ENCODE results near the gene FRMD4A. TPM values are rescaled to one million over a fixed set of nuclear protein-coding genes. Genes with fewer than 3 reads are reported as not detected.
"Not testable (repeated sequence)": the region's sequence is repeated elsewhere in the genome, so short reads cannot be mapped to it uniquely, and the experiment has no call there.

Gene FRMD4A
- polyA plus RNA-seq, 1 donor = 35.1 TPM

- peak; percentile 44 for DNase-seq
These were observed 357.0 kb downstream of the FRMD4A start for GRCh38 chr10:13973742-13974141.

DNA sequence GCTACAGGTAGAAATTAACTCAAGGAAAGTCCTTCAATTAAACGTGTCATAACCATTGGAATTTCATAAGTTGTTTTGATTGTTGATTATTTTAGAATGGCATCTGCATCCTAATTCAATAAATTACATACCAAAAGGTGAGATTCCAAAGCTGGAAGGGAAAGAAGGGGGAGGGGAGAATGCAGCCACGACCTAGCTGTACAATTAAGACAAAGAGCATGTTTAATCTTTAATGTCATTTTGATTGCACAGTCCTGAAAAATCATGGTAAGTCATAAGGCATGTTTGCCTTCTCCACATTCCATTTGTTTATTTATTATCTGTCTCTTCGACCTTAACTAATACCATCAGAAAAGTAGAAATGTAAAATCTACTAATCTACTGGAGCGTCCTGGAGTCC lies 358.1 kb downstream of the FRMD4A start:
- no peak for DNase-seq

- no peak for DNase-seq
These were observed 358.9 kb downstream of the FRMD4A start for GRCh38 chr10:13971601-13972475.

DNA sequence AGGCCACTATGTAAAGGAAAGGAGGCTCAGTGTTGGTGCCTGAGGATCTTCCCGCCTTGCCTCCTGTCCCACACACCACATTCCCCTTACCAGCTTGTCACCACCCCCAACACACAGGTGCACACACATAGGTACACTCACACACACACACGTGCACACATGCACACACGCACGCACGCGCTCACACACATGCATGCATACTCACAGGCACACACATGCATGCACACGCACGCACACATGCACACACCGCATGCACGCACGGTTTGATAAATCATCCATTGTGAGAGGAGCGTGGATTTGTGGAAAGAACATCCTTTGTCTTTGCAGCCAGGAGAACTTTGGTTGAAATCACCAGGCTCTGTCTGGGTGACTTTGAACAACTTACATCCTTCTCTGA lies 359.8 kb downstream of the FRMD4A start:
- no peak for DNase-seq

DNA sequence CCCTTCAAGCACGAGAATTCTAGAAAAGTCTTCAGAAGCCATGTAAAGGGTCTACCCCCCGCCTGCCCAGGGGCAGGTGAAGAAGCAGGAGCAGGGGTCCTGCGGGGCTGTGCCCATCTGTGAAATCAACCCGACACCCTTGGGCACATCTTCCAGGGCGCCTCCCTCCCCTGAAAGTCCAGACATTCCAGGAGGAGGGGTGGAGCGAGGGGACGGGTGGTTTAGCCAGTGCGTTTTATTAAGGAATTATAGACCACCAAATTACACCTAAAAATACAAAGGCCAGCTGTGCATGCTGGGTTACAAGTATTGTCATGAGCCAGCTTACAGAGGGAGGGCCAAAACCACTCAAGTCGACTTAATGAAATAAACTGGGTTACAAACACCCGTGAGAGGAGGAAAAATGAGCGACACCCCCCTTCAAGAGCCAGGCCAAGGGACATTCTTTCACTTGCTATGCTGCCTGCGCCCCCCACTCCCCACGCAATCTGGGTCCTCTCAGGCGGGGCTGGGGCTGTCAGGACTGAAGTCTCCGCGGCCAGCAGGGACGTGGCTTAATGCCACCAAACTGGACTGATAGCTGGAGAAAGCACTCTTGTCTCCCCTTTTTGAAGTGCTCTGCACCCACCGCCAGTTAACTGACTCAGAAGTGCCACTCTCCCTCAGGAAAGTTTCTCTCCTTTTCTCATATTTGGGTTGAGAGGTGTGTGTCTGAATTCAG lies 360.3 kb downstream of the FRMD4A start:
- DNase-seq = no peak

DNA sequence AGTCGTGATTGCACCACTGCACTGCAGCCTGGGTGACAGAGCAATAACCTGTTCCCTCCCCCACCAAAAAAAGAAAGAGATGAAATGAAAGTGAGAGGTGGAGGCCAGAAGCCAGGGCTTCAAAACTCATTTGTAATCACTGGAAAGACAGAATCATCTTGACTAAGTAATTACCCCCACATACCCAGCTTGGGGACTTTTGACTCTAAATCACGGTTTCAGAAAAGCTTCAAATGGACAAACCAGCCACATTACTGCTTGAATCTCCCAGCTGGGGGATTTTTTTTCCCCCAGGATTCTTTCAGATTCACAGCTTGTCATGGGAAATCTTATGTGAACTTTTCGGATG lies 361.0 kb downstream of the FRMD4A start:
- no peak for DNase-seq

- no peak for DNase-seq
These were observed 361.5 kb downstream of the FRMD4A start for GRCh38 chr10:13969118-13969791.

- DNase-seq = no peak
These were observed 368.9 kb downstream of the FRMD4A start for GRCh38 chr10:13961853-13962252.

- no peak for DNase-seq
These were observed 369.6 kb downstream of the FRMD4A start for GRCh38 chr10:13961097-13961496.

GRCh38 chr10:13960603-13961002 lies 370.1 kb downstream of the FRMD4A start:
- no peak for DNase-seq

DNA sequence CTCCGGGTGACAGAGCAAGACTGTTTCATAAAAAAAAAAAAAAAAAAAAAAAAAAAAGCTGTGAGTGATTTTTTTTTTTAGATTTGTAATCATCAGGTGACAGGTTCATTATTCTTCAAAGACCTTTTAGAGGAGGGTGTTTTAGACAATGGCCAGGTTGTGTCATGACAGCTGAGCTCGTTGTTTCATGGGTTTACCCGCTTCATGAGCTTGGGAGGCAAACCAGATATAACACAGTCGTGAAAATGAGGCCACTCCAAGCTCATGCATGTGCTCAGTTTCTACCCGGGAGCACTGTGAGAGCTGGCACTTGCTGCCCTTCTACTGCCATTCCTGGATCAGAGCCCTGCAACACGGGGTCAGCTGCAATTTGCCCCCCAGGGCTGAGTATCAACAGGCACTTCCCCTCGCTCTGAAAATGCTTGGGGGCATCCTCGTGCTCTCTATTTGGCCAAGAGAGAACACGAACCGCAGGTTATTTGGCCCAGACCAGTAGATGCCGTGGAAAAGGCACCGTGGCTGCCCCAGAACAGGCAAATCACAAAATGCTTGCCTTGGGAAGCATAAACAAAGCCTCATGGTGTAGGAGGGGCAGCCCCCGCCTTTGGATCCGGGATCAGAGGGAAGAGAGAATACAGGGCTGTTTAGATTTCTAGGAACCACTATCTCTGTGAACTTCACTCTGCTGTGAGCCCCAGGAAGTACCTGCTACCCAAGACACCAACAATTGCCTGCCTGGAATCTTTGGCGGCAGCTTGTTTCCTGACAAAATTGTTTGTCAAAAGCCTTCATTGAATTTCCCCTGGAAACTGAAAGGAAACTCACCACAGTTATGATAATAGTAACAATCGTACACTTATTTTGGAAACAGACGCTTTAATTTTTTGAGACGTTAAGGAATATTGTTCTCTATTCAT lies 371.0 kb downstream of the FRMD4A start:
- no peak for DNase-seq

DNA sequence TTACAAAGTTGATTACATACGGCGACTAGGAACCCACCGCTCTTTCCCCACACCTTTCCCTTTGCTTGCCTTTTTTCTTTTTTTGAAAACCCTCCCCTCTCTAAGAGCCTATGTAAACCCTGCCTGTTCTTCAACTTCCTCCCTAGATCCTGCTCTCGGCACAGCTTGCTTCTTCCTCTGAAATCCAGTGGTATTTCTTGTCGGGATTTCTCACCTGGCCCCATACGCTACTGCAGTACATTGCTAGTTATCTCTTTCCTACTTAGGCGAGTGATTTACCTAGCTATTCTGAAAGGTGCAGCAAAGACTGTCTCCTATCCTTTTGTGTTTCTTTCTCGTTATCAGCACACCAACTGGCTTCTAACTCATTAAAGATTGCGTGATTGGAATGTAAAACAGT lies 372.9 kb downstream of the FRMD4A start:
- DNase-seq = no peak

DNA sequence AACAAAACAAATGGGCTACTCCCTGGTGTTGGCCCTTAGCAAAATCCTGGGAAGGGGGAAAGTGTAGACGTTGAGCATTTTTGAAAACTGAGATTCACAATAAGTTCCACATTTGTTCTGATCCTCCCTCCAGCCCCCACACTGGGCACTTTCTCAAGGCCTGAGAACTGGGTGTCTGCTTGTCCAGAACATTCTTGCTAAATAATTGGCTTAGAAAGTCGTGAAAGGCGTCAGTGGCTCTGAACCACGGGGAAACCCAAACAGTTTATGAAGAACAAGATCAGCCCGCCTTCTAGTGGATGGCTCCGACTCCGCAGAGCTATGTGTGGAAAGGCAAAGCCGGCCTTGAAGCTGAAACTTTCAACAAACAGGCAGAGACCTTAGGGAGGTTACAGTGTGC lies 373.9 kb downstream of the FRMD4A start:
- peak; percentile 65 for DNase-seq

- DNase-seq = no peak
These were observed 375.2 kb downstream of the FRMD4A start for GRCh38 chr10:13955409-13956068.

GRCh38 chr10:13954195-13954594 lies 376.5 kb downstream of the FRMD4A start:
- DNase-seq = not testable (repeated sequence)

GRCh38 chr10:13953371-13953770 lies 377.4 kb downstream of the FRMD4A start:
- no peak for DNase-seq

- no peak for DNase-seq
These were observed 380.2 kb downstream of the FRMD4A start for GRCh38 chr10:13950543-13950939.

- DNase-seq = no peak
These were observed 380.7 kb downstream of the FRMD4A start for GRCh38 chr10:13949844-13950542.

DNA sequence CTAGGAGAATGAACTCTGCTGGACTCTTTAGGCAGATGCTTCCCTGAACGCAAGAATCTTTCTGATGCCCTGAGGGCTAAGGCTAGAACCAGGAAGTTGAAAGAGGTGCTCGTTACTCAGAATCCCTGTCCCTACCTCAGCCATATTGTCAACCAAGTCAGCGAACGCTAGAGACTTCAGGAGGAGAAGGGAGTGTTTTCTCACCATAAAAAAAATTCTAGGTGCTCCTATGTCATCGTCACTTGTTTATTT lies 384.6 kb downstream of the FRMD4A start:
- DNase-seq = no peak

DNA sequence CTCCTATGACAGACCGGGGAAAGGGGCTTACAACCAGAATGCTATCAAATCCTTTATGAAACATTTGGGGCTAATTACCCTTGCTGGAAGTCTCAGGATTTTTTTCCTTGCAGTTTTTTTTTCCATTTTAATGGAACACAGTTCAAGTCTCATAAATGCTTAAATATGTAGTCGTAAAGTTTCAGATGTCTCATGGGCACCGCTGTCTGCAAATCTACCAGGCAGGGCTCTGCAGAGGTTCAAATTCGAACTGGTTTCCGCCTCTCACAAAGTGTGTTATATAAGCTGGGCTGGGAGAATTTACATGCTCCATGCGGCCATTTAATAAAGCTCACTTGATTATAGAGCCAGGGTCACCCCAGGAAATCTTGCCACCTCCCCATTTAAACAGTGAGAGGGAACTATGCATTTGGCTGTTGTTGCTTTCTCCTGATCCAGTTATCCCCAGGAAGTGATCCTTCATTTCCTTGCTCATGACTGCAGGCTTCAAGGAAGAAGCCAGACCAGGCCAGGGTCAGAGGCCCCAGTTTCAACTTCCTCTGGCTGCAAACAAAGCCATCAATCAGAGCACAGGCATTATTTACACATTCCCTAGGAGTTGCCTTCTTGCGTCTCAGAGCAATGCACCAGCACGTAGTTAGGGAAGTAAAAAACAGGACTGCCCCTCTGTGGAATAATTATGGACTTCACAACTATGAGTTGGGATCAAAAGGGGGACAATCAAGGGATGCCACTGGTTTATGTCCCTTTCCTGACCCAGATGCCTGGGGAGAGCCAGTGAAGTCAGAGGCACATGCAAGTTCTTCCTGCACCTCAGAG lies 385.1 kb downstream of the FRMD4A start:
- no peak for DNase-seq

DNA sequence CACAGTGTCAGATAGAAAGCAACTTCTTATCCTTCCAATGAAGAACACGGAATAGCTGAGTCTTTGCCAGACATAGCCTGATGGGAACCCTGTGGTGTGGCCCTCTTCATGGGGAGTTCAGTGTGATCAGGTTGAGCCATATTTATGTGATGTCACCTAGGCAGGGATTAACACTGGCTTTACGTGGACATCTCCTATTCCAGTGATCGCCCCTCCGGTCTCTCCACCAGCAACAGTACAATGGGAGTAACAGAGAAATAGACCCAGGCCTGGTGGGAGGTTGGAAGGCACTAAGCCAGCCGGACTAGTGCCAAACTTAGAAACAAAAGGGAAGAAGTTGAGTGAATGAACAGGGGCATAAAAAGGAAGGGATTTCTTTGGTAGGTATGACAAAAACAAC lies 385.9 kb downstream of the FRMD4A start:
- no peak for DNase-seq

All from hindlimb muscle (tissue), 1 donor.